Measurements from ENCODE around the gene TSC22D3. TPM values are rescaled to one million over a fixed set of nuclear protein-coding genes. Genes with fewer than 3 reads are reported as not detected.

TSC22D3 gene
- total RNA-seq, 2 donors from 2014 or later = 144 to 147 TPM

DNA sequence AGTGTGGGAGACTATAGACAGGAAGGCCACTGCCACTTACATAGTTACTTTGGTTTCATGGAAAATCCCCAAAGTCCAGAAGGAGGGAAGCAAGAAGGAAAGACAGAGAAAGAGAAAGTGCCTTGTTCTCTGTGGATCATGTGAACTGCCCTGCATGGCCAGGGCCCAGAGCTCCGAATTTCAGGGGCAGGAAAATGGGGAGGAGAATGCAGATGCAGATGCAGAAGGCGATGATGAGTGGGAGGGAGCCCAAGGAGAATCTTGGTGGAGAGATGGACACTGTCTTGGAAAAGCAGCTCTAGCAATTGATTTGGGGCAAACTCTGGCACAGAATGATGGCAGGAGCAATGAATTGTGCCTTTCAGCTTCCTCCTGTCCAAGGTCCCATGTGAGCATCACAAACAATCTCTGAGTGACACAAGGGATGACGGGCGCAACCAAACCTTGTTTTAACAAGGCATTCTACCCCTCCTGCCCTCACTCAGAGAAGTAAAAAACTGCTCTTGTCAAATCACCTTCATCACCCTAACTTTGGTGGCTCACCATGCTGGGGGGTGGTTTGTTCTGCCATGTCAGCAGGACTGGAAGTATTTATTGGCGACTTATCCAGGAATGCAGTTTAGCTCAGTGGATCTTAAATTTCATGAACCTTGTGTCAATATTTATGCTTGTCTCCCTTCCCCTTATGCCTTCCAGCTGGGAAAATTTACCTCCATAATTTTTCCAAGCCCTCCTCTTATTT is 53.5 kb downstream of the TSC22D3 start:
- ATAC-seq (no peak), DNase-seq (no peak)
- Histone ChIP-seq H3K9me3 (no peaks in the 10 kb centered on the region), H3K27ac (peak overlapping the region in 2 of 4 donors; percentile 36 to 47), H3K36me3 (replicated peaks in 1 of 2; ENCODE audit: insufficient read depth in 1 of 2, low read depth in 2 of 2) (no peaks in the 10 kb centered on the region), H3K4me1 (peaks cover 87% of the 10 kb centered on the region), H3K27me3 (no peaks in the 10 kb centered on the region), H3K4me3 (no peak overlapping the region)
- intact Hi-C loops (cut with DNase I) = no loop called here
- no peak for TF ChIP-seq POLR2A (IDR thresholded peaks at IDR 0.05)
- TF ChIP-seq, protein P1, sequence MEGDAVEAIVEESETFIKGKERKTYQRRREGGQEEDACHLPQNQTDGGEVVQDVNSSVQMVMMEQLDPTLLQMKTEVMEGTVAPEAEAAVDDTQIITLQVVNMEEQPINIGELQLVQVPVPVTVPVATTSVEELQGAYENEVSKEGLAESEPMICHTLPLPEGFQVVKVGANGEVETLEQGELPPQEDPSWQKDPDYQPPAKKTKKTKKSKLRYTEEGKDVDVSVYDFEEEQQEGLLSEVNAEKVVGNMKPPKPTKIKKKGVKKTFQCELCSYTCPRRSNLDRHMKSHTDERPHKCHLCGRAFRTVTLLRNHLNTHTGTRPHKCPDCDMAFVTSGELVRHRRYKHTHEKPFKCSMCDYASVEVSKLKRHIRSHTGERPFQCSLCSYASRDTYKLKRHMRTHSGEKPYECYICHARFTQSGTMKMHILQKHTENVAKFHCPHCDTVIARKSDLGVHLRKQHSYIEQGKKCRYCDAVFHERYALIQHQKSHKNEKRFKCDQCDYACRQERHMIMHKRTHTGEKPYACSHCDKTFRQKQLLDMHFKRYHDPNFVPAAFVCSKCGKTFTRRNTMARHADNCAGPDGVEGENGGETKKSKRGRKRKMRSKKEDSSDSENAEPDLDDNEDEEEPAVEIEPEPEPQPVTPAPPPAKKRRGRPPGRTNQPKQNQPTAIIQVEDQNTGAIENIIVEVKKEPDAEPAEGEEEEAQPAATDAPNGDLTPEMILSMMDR (IDR thresholded peaks at IDR 0.05) = no peak
- WGBS, 2 donors = 50 to 53% methylated on average over 3 to 4 of the region's 5 CpGs

DNA sequence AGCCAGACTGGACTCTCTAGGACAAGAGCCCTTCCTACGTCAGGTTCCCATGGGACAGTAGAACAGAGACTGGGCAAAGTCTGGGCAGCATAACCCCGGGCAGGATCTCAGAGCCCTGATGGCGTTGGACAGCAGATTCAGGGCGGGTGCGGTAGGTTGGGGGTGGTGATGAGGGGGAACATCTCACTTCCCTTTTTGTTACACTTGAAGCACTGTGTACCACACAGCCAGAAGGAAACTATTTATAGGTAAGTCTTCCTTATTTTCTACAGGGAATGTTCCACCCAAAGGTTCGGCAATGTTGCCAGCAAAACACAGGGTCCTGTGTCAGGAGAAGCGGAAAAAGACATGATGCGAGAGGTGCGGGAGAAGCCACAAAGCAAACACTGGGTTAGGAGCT is 54.3 kb downstream of the TSC22D3 start:
- Histone ChIP-seq H3K4me1 (peaks cover 81% of the 10 kb centered on the region), H3K27me3 (no peaks in the 10 kb centered on the region), H3K36me3 (replicated peaks in 1 of 2; ENCODE audit: insufficient read depth in 1 of 2, low read depth in 2 of 2) (no peaks in the 10 kb centered on the region), H3K27ac (peak overlapping the region in 2 of 4 donors; percentile 36 to 47), H3K9me3 (no peaks in the 10 kb centered on the region), H3K4me3 (no peak overlapping the region)
- 48 to 83% methylated on average over 8 to 9 of the region's 9 CpGs for WGBS, 2 donors
- TF ChIP-seq, protein P1 (IDR thresholded peaks at IDR 0.05) = no peak
- TF ChIP-seq POLR2A (IDR thresholded peaks at IDR 0.05) = no peak
- ATAC-seq (no peak), DNase-seq (no peak)
- intact Hi-C loops (cut with DNase I) = no loop called here

DNA sequence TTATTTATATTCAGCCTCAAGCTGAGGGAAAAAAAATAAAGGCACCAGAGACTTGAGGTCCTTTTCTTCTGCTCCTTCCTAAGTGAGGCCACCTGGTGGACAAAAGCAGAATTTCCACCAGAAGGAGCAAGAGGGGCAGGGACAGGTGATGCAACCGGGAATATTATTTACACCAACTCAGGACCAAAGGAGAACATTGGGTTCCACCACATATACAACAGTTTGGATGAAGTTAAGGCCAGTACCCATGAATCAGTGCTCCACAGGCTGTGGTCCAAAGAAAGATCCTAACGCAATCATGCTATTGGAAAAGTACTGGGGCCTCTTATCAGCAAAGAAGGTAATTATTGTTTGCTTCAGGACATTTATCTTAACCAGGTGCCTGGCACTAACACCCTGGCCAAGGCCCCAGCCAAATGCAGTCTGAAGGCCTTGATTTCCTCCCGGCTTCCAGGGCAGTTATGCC is 57.4 kb downstream of the TSC22D3 start:
- peak; percentile 90 for ATAC-seq
- DNase-seq = peak; percentile 88
- peaks cover 68% of the 10 kb centered on the region for H3K4me1 ChIP-seq
- H3K27ac ChIP-seq = peak overlapping the region; percentile 76 to 88 (median 86)
- H3K4me3 ChIP-seq = no peak overlapping the region
- intact Hi-C loops (cut with DNase I) = no loop called here
- H3K9me3 ChIP-seq = no peaks in the 10 kb centered on the region
- no peak for TF ChIP-seq POLR2A (IDR thresholded peaks at IDR 0.05)
- TF ChIP-seq, protein P1 (IDR thresholded peaks at IDR 0.05) = peak; percentile 51 to 94 (median 90)
- no peaks in the 10 kb centered on the region for H3K36me3 ChIP-seq (replicated peaks in 1 of 2; ENCODE audit: insufficient read depth in 1 of 2, low read depth in 2 of 2)
- H3K27me3 ChIP-seq = no peaks in the 10 kb centered on the region
- WGBS, 2 donors = 0 to 11% methylated on average over 3 of the region's 3 CpGs

DNA sequence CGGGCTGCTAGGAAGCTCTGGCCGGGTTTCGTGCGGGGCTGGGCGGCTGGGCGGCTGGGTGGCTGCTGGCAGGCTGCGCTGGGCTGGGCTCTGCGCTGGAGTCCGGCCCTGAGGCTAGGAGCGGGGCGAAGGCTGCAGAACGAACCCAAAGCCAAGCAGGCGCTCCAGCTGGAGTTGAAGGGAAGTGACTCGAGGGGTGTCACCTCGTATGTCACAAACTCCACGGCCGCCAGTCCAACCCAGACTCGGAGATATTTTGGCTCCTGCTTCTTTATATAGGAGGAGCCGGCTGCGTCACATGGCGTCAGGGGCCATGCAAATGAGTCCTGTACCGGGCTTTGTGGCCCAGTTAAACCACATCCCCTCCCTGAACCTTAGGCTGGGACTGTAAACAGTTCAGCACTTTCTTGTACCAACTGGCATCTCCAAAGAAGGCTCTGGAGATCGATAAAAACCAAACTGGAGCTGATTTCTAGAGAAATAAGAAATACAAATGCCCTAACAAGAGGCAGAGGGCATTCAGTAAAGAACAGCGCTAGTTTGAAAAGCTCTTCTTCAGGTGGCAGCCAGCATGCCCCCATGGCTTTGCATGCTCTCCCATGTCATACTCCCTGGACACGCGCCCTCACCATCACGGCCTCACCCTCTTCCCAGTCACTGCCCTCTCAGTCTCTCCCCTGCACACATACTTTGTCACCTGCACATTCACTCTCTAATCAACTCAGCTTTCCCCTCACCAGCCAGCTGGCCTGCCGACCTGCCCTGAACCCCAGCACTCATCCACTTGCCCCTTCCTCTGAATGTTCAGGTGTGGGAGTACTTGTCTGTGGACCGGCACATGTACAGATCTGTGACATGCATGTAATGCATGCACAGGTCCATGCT is 58.5 kb downstream of the TSC22D3 start:
- no peaks in the 10 kb centered on the region for H3K9me3 ChIP-seq
- H3K4me3 ChIP-seq = peak overlapping the region in 1 of 2 donors; percentile 17
- peak overlapping the region; percentile 76 to 88 (median 86) for H3K27ac ChIP-seq
- intact Hi-C loops (cut with DNase I) = no loop called here
- TF ChIP-seq, protein P1 (IDR thresholded peaks at IDR 0.05) = no peak
- TF ChIP-seq POLR2A (IDR thresholded peaks at IDR 0.05) = peak; percentile 84 to 95 (median 95)
- WGBS, 2 donors = 34 to 63% methylated on average over 7 to 29 of the region's 29 CpGs
- H3K36me3 ChIP-seq (replicated peaks in 1 of 2; ENCODE audit: insufficient read depth in 1 of 2, low read depth in 2 of 2) = no peaks in the 10 kb centered on the region
- H3K27me3 ChIP-seq = no peaks in the 10 kb centered on the region
- peaks cover 67% of the 10 kb centered on the region for H3K4me1 ChIP-seq
- peak; percentile 73 to 86 (median 80) for DNase-seq
- peak; percentile 53 for ATAC-seq
